ENCODE data around the gene ADGRG4.

DNA sequence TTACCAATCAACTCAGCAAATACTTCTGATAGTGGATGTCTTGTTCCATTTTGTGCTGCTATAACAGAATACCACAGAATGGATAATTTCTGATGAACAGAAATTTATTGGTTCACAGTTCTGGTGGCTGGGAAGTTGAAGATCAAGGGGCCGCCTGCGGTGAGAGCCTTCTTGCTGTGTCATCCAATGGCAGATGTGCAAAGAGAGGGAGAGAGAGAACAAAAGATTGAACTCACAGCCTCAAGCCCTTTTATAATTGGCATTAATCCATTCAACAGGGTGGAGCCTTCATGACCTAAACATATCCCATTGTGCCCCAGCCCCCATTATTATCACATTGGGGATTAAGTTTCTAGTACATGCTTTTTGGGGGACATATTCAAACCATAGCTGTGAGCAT lies 86.1 kb downstream of the ADGRG4 start:
- TF ChIP-seq, protein P1, sequence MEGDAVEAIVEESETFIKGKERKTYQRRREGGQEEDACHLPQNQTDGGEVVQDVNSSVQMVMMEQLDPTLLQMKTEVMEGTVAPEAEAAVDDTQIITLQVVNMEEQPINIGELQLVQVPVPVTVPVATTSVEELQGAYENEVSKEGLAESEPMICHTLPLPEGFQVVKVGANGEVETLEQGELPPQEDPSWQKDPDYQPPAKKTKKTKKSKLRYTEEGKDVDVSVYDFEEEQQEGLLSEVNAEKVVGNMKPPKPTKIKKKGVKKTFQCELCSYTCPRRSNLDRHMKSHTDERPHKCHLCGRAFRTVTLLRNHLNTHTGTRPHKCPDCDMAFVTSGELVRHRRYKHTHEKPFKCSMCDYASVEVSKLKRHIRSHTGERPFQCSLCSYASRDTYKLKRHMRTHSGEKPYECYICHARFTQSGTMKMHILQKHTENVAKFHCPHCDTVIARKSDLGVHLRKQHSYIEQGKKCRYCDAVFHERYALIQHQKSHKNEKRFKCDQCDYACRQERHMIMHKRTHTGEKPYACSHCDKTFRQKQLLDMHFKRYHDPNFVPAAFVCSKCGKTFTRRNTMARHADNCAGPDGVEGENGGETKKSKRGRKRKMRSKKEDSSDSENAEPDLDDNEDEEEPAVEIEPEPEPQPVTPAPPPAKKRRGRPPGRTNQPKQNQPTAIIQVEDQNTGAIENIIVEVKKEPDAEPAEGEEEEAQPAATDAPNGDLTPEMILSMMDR (IDR thresholded peaks at IDR 0.05), result no peak
- TF ChIP-seq EZH2 (IDR thresholded peaks at IDR 0.05; ENCODE audit: borderline replicate concordance, insufficient read depth, low read depth, low read length, poor library complexity, severe bottlenecking), result no peak

All from B cell (primary cell).